Measurements from ENCODE around the gene UCK1. TPM values are rescaled to one million over a fixed set of nuclear protein-coding genes. Genes with fewer than 3 reads are reported as not detected.
A peak's percentile ranks its signal among the peaks of the same experiment; 100 is the strongest.

UCK1 gene
- total and polyA plus RNA-seq, 4 donors, result 17.6 to 28.6 (median 25.1) TPM

DNA sequence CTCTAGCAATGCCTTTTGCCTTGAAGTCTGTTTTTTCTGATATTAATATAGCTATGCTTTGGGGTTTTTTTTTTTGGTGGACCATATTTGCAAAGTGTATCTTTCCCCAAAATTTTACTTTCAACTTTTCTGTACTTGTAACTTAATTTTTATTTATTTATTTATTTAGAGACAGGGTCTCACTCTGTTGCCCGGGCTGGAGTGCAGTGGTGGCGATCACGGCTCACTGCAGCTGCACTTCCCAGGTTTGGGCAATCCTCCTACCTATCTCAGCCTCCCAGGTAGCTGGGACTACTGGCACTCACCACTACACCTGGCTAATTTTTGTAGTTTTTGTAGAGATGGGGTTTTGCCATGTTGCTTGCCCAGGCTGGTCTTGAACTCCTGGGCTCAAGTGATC is 35.1 kb upstream of the UCK1 start:
- no peak for ATAC-seq (ENCODE audit: insufficient read depth, low FRiP score)
- DNase-seq, result no peak

DNA sequence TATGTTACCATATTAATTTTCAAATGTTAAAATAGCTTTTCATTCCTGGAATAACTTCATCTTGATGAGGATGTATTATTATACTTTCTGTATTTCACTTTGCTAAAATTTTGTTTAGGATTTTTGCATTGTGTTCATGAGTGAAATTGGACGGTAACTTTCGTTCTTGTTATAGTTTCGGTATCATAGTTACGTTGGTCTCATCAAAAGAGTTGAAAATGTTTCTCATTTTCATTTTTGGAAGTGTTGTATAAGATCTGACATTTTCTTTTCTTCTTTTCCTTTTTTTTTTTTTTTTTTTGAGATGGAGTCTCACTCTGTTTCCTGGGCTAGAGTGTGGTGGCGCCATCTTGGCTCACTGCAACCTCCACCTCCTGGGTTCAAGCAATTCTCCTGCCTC is 34.3 kb upstream of the UCK1 start:
- Histone ChIP-seq H3K4me1 (ENCODE audit: control insufficient read depth in 5 of 5, insufficient read depth in 5 of 5, low read length in 5 of 5) (no peaks in the 10 kb centered on the region), H3K27me3 (ENCODE audit: control insufficient read depth in 3 of 3, insufficient read depth in 3 of 3, low read length in 2 of 3) (no peaks in the 10 kb centered on the region), H3K27ac (ENCODE audit: low read depth in 1 of 2, low read length in 1 of 2) (no peak overlapping the region), H3K9me3 (ENCODE audit: control insufficient read depth in 4 of 4, insufficient read depth in 3 of 4, low read length in 3 of 4) (peaks cover 0 to 5% (median 0%) of the 10 kb centered on the region in 4 donors), H3K36me3 (ENCODE audit: control insufficient read depth in 4 of 4, insufficient read depth in 4 of 4, low read length in 4 of 4) (peaks cover 2 to 5% (median 4%) of the 10 kb centered on the region in 4 donors), H3K9ac (ENCODE audit: insufficient read depth in 1 of 2, low read length in 2 of 2) (no peak overlapping the region), H3K4me3 (no peak overlapping the region)
- WGBS, 2 donors, result 95 to 98% methylated on average over 5 of the region's 5 CpGs
- ATAC-seq (ENCODE audit: insufficient read depth, low FRiP score) (no peak), DNase-seq (no peak)
- TF ChIP-seq, protein P1, sequence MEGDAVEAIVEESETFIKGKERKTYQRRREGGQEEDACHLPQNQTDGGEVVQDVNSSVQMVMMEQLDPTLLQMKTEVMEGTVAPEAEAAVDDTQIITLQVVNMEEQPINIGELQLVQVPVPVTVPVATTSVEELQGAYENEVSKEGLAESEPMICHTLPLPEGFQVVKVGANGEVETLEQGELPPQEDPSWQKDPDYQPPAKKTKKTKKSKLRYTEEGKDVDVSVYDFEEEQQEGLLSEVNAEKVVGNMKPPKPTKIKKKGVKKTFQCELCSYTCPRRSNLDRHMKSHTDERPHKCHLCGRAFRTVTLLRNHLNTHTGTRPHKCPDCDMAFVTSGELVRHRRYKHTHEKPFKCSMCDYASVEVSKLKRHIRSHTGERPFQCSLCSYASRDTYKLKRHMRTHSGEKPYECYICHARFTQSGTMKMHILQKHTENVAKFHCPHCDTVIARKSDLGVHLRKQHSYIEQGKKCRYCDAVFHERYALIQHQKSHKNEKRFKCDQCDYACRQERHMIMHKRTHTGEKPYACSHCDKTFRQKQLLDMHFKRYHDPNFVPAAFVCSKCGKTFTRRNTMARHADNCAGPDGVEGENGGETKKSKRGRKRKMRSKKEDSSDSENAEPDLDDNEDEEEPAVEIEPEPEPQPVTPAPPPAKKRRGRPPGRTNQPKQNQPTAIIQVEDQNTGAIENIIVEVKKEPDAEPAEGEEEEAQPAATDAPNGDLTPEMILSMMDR (IDR thresholded peaks at IDR 0.05; ENCODE audit: control extremely low read depth, extremely low read depth), result no peak

More for the DNA sequence above, 35.1 kb upstream of the UCK1 start:
- no peak overlapping the region for H3K9ac ChIP-seq (ENCODE audit: insufficient read depth in 1 of 2, low read length in 2 of 2)
- TF ChIP-seq, protein P1 (IDR thresholded peaks at IDR 0.05; ENCODE audit: control extremely low read depth, extremely low read depth), result no peak
- H3K36me3 ChIP-seq (ENCODE audit: control insufficient read depth in 4 of 4, insufficient read depth in 4 of 4, low read length in 4 of 4), result peaks cover 2 to 7% (median 4%) of the 10 kb centered on the region in 4 donors
- H3K9me3 ChIP-seq (ENCODE audit: control insufficient read depth in 4 of 4, insufficient read depth in 3 of 4, low read length in 3 of 4), result peaks cover 0 to 5% (median 0%) of the 10 kb centered on the region in 4 donors
- H3K27ac ChIP-seq (ENCODE audit: low read depth in 1 of 2, low read length in 1 of 2), result no peak overlapping the region
- 99 to 100% methylated on average over 3 of the region's 3 CpGs for WGBS, 2 donors
- H3K4me1 ChIP-seq (ENCODE audit: control insufficient read depth in 5 of 5, insufficient read depth in 5 of 5, low read length in 5 of 5), result no peaks in the 10 kb centered on the region
- H3K4me3 ChIP-seq, result no peak overlapping the region
- no peaks in the 10 kb centered on the region for H3K27me3 ChIP-seq (ENCODE audit: control insufficient read depth in 3 of 3, insufficient read depth in 3 of 3, low read length in 2 of 3)

DNA sequence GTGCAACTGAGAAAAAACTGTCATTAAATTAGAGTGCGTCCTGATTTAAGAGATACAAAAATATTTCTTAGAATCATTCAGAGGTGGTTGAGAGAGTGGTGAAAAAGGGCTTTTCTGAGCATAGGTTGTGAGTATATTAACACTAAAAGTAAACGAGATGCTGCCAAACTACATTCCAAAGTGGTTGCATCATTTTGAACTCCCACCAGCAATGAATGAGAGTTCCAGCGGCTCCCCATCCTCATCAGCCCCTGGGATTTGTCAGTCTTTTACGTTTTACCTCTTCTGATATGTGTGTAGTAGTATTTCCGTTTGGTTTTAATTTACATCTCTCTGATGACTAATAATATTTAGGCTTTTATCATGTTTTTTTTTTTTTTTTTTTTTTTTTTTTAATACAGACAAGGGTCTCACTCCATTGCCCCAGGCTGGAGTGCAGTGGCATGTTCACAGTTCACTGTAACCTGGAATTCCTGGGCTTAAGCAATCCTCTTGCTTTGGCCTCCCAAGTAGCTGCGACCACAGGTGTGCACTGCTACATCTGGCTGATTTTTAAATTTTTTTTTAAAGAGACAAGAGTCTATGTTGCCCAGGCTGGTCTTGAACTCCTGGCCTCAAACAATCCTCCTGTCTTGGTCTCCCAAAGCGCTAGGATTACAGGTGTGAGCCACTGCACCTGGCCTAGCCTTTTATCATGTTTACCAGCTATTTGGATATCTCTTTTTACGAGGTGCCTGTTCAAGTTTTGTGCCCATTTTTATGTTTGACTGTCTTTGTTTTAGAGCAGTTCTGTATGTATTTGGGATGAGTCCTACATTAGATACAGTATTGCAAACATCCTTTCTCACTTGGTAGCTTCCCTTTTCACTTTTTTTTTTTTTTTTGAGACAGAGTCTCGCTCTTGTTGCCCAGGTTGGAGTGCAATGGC is 31.2 kb upstream of the UCK1 start:
- Histone ChIP-seq H3K4me3 (no peak overlapping the region), H3K9ac (ENCODE audit: insufficient read depth in 1 of 2, low read length in 2 of 2) (no peak overlapping the region), H3K36me3 (ENCODE audit: control insufficient read depth in 4 of 4, insufficient read depth in 4 of 4, low read length in 4 of 4) (no peaks in the 10 kb centered on the region), H3K27me3 (ENCODE audit: control insufficient read depth in 3 of 3, insufficient read depth in 3 of 3, low read length in 2 of 3) (no peaks in the 10 kb centered on the region), H3K27ac (ENCODE audit: low read depth in 1 of 2, low read length in 1 of 2) (no peak overlapping the region), H3K9me3 (ENCODE audit: control insufficient read depth in 4 of 4, insufficient read depth in 3 of 4, low read length in 3 of 4) (peaks cover 0 to 5% (median 0%) of the 10 kb centered on the region in 4 donors), H3K4me1 (ENCODE audit: control insufficient read depth in 5 of 5, insufficient read depth in 5 of 5, low read length in 5 of 5) (peaks cover 0 to 2% (median 0%) of the 10 kb centered on the region in 5 donors)
- DNase-seq (peak in 2 of 3 donors; percentile 32 to 63), ATAC-seq (ENCODE audit: insufficient read depth, low FRiP score) (no peak)
- TF ChIP-seq, protein P1 (IDR thresholded peaks at IDR 0.05; ENCODE audit: control extremely low read depth, extremely low read depth), result no peak
- WGBS, 2 donors, result 66 to 76% methylated on average over 9 of the region's 9 CpGs
